H9 (cell line): ENCODE measurements around the gene NAXD. TPM values are rescaled to one million over a fixed set of nuclear protein-coding genes. Genes with fewer than 3 reads are reported as not detected.

Experiments
- DNase-seq: peaks from one replicate; pipeline ENCODE4 v3.0.0-alpha.2; 2017
- H2AFZ ChIP-seq: one replicate; pipeline ENCODE4 v1.6.1; 2013; ENCODE audit warnings: mild to moderate bottlenecking, low read length, control low read depth, moderate library complexity
- H2AK5ac ChIP-seq: 2 replicates; pipeline ENCODE4 v1.6.1; 2013; ENCODE audit warnings: low read length, control low read depth, mixed read lengths; ENCODE audit not compliant: insufficient read length
- H2BK120ac ChIP-seq: one replicate; pipeline ENCODE4 v1.6.1; 2013; ENCODE audit warnings: low read depth, mild to moderate bottlenecking, low read length, control low read depth, inconsistent platforms; ENCODE audit not compliant: poor library complexity, severe bottlenecking
- H2BK12ac ChIP-seq: 2 replicates; pipeline ENCODE4 v1.6.1; 2013; ENCODE audit warnings: low read length, control low read depth, mixed read lengths, low read depth; ENCODE audit not compliant: insufficient read length
- H2BK15ac ChIP-seq: 2 replicates; pipeline ENCODE4 v1.6.1; 2013; ENCODE audit warnings: low read depth, low read length, control low read depth
- H2BK20ac ChIP-seq: one replicate; pipeline ENCODE4 v1.6.1; 2013; ENCODE audit warnings: low read depth, mild to moderate bottlenecking, low read length, control low read depth, inconsistent platforms; ENCODE audit not compliant: poor library complexity, severe bottlenecking
- H2BK5ac ChIP-seq: 2 replicates; pipeline ENCODE4 v1.6.1; 2013; ENCODE audit warnings: low read length, control low read depth, mixed read lengths; ENCODE audit not compliant: insufficient read length
- H3K14ac ChIP-seq: 2 replicates; pipeline ENCODE4 v1.6.1; 2013; ENCODE audit warnings: low read length, control low read depth; ENCODE audit not compliant: insufficient read depth
- H3K18ac ChIP-seq: 2 replicates; pipeline ENCODE4 v1.6.1; 2013; ENCODE audit warnings: low read depth, mild to moderate bottlenecking, mixed read lengths, low read length, control low read depth; ENCODE audit not compliant: insufficient read length
- H3K23ac ChIP-seq: 2 replicates; pipeline ENCODE4 v1.6.1; 2013; ENCODE audit warnings: low read length, control low read depth, mixed read lengths, low read depth; ENCODE audit not compliant: insufficient read length
- H3K23me2 ChIP-seq: 2 replicates; pipeline ENCODE4 v1.6.1; 2013; ENCODE audit warnings: low read depth, mild to moderate bottlenecking, mixed read lengths, low read length, control low read depth; ENCODE audit not compliant: insufficient read length, poor library complexity, severe bottlenecking
- H3K27ac ChIP-seq: 2 replicates; pipeline ENCODE4 v1.5.1; 2013; ENCODE audit warnings: low read length, control low read depth, mixed read lengths, low read depth; ENCODE audit not compliant: insufficient read length
- H3K27me3 ChIP-seq: 2 replicates; pipeline ENCODE4 v1.6.1; 2013; ENCODE audit warnings: low read length, control low read depth, inconsistent platforms; ENCODE audit not compliant: insufficient read depth
- H3K4ac ChIP-seq: 2 replicates; pipeline ENCODE4 v1.6.1; 2013; ENCODE audit warnings: low read depth, mild to moderate bottlenecking, control low read depth, inconsistent platforms, low read length, moderate library complexity
- H3K4me1 ChIP-seq: 2 replicates; pipeline ENCODE4 v1.6.1; 2013; ENCODE audit warnings: low read length, control low read depth, inconsistent platforms; ENCODE audit not compliant: insufficient read depth
- H3K4me2 ChIP-seq: 2 replicates; pipeline ENCODE4 v1.6.1; 2013; ENCODE audit warnings: low read length, control low read depth, mixed read lengths; ENCODE audit not compliant: insufficient read length, insufficient read depth
- H3K56ac ChIP-seq: 2 replicates; pipeline ENCODE4 v1.6.1; 2013; ENCODE audit warnings: low read depth, mild to moderate bottlenecking, mixed read lengths, low read length, control low read depth; ENCODE audit not compliant: insufficient read length
- H3K79me1 ChIP-seq: 2 replicates; pipeline ENCODE4 v1.6.1; 2013; ENCODE audit warnings: low read depth, mild to moderate bottlenecking, moderate library complexity, low read length, control low read depth, inconsistent platforms; ENCODE audit not compliant: insufficient read depth, poor library complexity, severe bottlenecking
- H3K79me2 ChIP-seq: 2 replicates; pipeline ENCODE4 v1.6.1; 2013; ENCODE audit warnings: low read length, control low read depth, inconsistent platforms; ENCODE audit not compliant: insufficient read depth
- H3K9ac ChIP-seq: 2 replicates; pipeline ENCODE4 v1.6.1; 2013; ENCODE audit warnings: low read length, control low read depth, mixed read lengths; ENCODE audit not compliant: insufficient read length; ENCODE audit errors: extremely low read depth
- H3K9me3 ChIP-seq: one replicate; pipeline ENCODE4 v1.6.1; 2013; ENCODE audit warnings: low read depth, low read length, inconsistent platforms; ENCODE audit not compliant: control insufficient read depth
- H3T11ph ChIP-seq: one replicate; pipeline ENCODE4 v1.6.1; 2013; ENCODE audit warnings: mild to moderate bottlenecking, low read length, control low read depth, inconsistent platforms
- H4K20me1 ChIP-seq: one replicate; pipeline ENCODE4 v1.6.1; 2013; ENCODE audit not compliant: control insufficient read depth, insufficient read length, insufficient read depth
- H4K5ac ChIP-seq: 2 replicates; pipeline ENCODE4 v1.6.1; 2013; ENCODE audit warnings: low read depth, mild to moderate bottlenecking, mixed read lengths, low read length, control low read depth; ENCODE audit not compliant: insufficient read length
- H4K8ac ChIP-seq: replicated peaks from 2 replicates; pipeline ENCODE4 v1.6.1; 2013; ENCODE audit warnings: low read length, control low read depth, mixed read lengths, low read depth; ENCODE audit not compliant: insufficient read length
- H4K91ac ChIP-seq: 2 replicates; pipeline ENCODE4 v1.6.1; 2013; ENCODE audit warnings: low read depth, mild to moderate bottlenecking, moderate library complexity, mixed read lengths, low read length, control low read depth; ENCODE audit not compliant: insufficient read length
- H3K27ac Mint-ChIP-seq, 3 experiments: 2 replicates in 2 of 3; 3 replicates in 1 of 3; pipeline ENCODE4 v1.8.0; 2020 to 2021; ENCODE audit warnings: mixed read lengths in 3 of 3, mild to moderate bottlenecking in 1 of 3, moderate library complexity in 1 of 3
- H3K27me3 Mint-ChIP-seq: 2 replicates; pipeline ENCODE4 v1.8.0; 2021; ENCODE audit warnings: low read depth, mild to moderate bottlenecking, moderate library complexity, mixed read lengths
- H3K36me3 Mint-ChIP-seq, 3 experiments: 2 replicates in 2 of 3; 3 replicates in 1 of 3; pipeline ENCODE4 v1.8.0; 2020 to 2021; ENCODE audit warnings: low read depth in 3 of 3, mixed read lengths in 3 of 3; ENCODE audit not compliant: insufficient read depth in 1 of 3
- H3K4me1 Mint-ChIP-seq, 2 experiments: 2 replicates each; pipeline ENCODE4 v1.8.0; 2020; ENCODE audit warnings: mixed read lengths in 2 of 2
- H3K4me3 Mint-ChIP-seq, 2 experiments: 2 replicates in 1 of 2; 3 replicates in 1 of 2; pipeline ENCODE4 v1.8.0; 2020 to 2021; ENCODE audit warnings: mild to moderate bottlenecking in 2 of 2, mixed read lengths in 2 of 2, moderate library complexity in 1 of 2
- H3K9me3 Mint-ChIP-seq, 2 experiments: 2 replicates in 1 of 2; 3 replicates in 1 of 2; pipeline ENCODE4 v1.8.0; 2020; ENCODE audit warnings: mild to moderate bottlenecking in 2 of 2, mixed read lengths in 2 of 2, moderate library complexity in 1 of 2
- CTCF ChIP-seq: fragments of 200-600 bp; sonication (generic); conservative IDR thresholded peaks from 3 replicates; pipeline ENCODE4 v1.8.0; 2021; ENCODE audit warnings: antibody characterized with exemption, mild to moderate bottlenecking
- WGBS: extraction: QIAGEN DNeasy Blood & Tissue Kit; methylation state at CpG from one replicate; pipeline ENCODE4 v1.1.7; 2013; ENCODE audit warnings: missing lambda C conversion rate, low lambda C conversion rate, mixed read lengths; ENCODE audit not compliant: insufficient read length; ENCODE audit errors: extremely low coverage; 5-methylcytosine and 5-hydroxymethylcytosine counted together
- total RNA-seq: library from RNA; stranded (reverse); gene quantifications from 2 replicates; pipeline ENCODE4 v1.2.1, GENCODE V29; 2021

NAXD gene
- total RNA-seq, 1 experiment from 2014 or later = 25.5 TPM

DNA sequence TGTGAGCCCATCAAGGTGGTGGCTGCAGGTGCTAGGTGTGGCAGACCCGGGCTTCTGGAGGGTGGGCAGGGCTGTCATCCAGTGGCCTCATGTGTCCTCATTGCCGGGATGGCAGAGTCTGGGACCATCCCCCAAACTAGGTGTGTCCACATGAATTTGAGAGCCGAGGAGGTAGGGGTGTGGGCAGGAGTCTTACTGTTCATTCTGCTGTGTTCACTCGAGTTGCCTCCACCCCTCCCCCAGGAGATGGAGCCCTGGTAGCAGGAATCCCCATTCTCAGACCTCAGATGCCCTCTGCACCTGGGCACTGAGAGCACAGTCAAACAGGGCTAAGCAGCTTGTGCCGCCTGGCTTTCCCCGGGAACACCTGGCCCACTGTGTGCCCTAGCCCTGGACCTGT, 22.4 kb downstream of the NAXD start:
- H3K9me3 Mint-ChIP-seq = no peaks in the 10 kb centered on the region
- Histone ChIP-seq H2AK5ac (no peak overlapping the region), H4K8ac (no peak overlapping the region), H3T11ph (no peak overlapping the region), H3K27me3 (no peaks in the 10 kb centered on the region), H2BK12ac (no peak overlapping the region), H2BK5ac (no peak overlapping the region), H2BK20ac (no peak overlapping the region), H3K79me2 (no peaks in the 10 kb centered on the region), H4K20me1 (no peaks in the 10 kb centered on the region), H2BK15ac (no peak overlapping the region), H3K79me1 (no peaks in the 10 kb centered on the region), H4K5ac (no peak overlapping the region), H3K23me2 (no peaks in the 10 kb centered on the region), H2AFZ (no peak overlapping the region), H3K18ac (no peak overlapping the region), H3K23ac (no peak overlapping the region), H3K9ac (no peak overlapping the region), H3K9me3 (no peaks in the 10 kb centered on the region), H3K4me1 (no peaks in the 10 kb centered on the region), H3K4ac (no peak overlapping the region), H3K14ac (no peak overlapping the region), H3K27ac (no peak overlapping the region), H3K4me2 (no peak overlapping the region), H4K91ac (no peak overlapping the region), H3K56ac (no peak overlapping the region), H2BK120ac (no peak overlapping the region)
- no peaks in the 10 kb centered on the region for H3K27me3 Mint-ChIP-seq
- TF ChIP-seq CTCF = no peak
- peaks cover 27 to 78% (median 71%) of the 10 kb centered on the region in 3 experiments for H3K36me3 Mint-ChIP-seq
- H3K4me3 Mint-ChIP-seq = no peak overlapping the region
- no peaks in the 10 kb centered on the region for H3K4me1 Mint-ChIP-seq
- H3K27ac Mint-ChIP-seq = no peak overlapping the region
- DNase-seq = no peak
- no CpG with 5 or more reads among the region's 6 CpGs for WGBS
